Endothelial cell of umbilical vein (primary cell): ENCODE data around the gene DPP6. TPM values are rescaled to one million over a fixed set of nuclear protein-coding genes. Genes with fewer than 3 reads are reported as not detected.

Experiments used
- BruUV-seq: library from RNA; stranded (reverse); fragments of 400-500 nt; replicated peaks from 2 replicates; lab custom pipeline; 2021; lab: Mats Ljungman, UMichigan
- CTCF ChIA-PET: fragments of 300-600, 350-600 bp; sonication (Branson Sonifier 250); formaldehyde crosslinking; loops from one replicate; lab custom pipeline; 2021; ENCODE audit warnings: antibody characterized with exemption, inconsistent platforms; lab: Charles Lee
- POLR2A ChIA-PET: fragments of 300-600, 350-600 bp; sonication (Branson Sonifier 250); formaldehyde crosslinking; loops from one replicate; lab custom pipeline; 2021; ENCODE audit warnings: antibody characterized with exemption, inconsistent platforms; lab: Charles Lee
- DNase-seq: peaks from one replicate; pipeline ENCODE4 v3.0.0-alpha.2; 2011; ENCODE audit warnings: low read depth, low spot score
- FAIRE-seq: peaks from 2 replicates; lab custom pipeline; 2011; peaks lifted over from hg19 to GRCh38; lab: Jason Lieb, UNC
- H2AFZ ChIP-seq: 2 replicates; pipeline ENCODE4 v1.6.0; 2012; ENCODE audit warnings: low read depth, low read length, control low read depth, inconsistent platforms
- H3K27ac ChIP-seq: 2 replicates; pipeline ENCODE4 v1.5.1; 2011; ENCODE audit warnings: low read depth, mild to moderate bottlenecking, control low read depth, low read length, moderate library complexity; ENCODE audit not compliant: insufficient read depth
- H3K27me3 ChIP-seq, 2 experiments: 2 replicates each; pipeline versions ENCODE4 v1.6.0 to v1.6.1; 2011; ENCODE audit warnings: low read length in 2 of 2, mixed read lengths in 1 of 2; ENCODE audit not compliant: control insufficient read depth in 2 of 2, insufficient read depth in 2 of 2
- H3K36me3 ChIP-seq, 2 experiments: 2 replicates in 1 of 2; 3 replicates in 1 of 2; pipeline ENCODE4 v1.5.1; 2011; ENCODE audit warnings: low read length in 2 of 2, mild to moderate bottlenecking in 1 of 2, moderate library complexity in 1 of 2; ENCODE audit not compliant: control insufficient read depth in 2 of 2, insufficient read depth in 2 of 2; ENCODE audit errors: extremely low read depth in 1 of 2
- H3K4me1 ChIP-seq: 3 replicates; pipeline ENCODE4 v1.5.1; 2011; ENCODE audit warnings: mild to moderate bottlenecking, low read length; ENCODE audit not compliant: control insufficient read depth, insufficient read depth; ENCODE audit errors: extremely low read depth
- H3K4me2 ChIP-seq: 2 replicates; pipeline ENCODE4 v1.6.1; 2011; ENCODE audit warnings: low read length, control low read depth, mixed read lengths; ENCODE audit not compliant: insufficient read depth
- H3K4me3 ChIP-seq, 3 experiments: fragments of 200-600 bp in 1 of 3; sonication (generic), shearing (Covaris generic) in 1 of 3; replicated peaks in 1 of 3; 2 replicates each; pipeline ENCODE4 v1.5.1; 2011 to 2016; ENCODE audit warnings: control low read depth in 3 of 3, low read length in 3 of 3, mild to moderate bottlenecking in 2 of 3, inconsistent platforms in 1 of 3, low read depth in 1 of 3, moderate library complexity in 1 of 3; ENCODE audit not compliant: insufficient read depth in 1 of 3
- H3K79me2 ChIP-seq: 2 replicates; pipeline ENCODE4 v1.6.0; 2012; ENCODE audit warnings: low read length, inconsistent platforms; ENCODE audit not compliant: control insufficient read depth, insufficient read depth
- H3K9ac ChIP-seq: replicated peaks from 2 replicates; pipeline ENCODE3; 2011; ENCODE audit warnings: low read length, control low read depth; ENCODE audit not compliant: insufficient read depth; ENCODE audit errors: extremely low read depth
- H3K9me1 ChIP-seq: replicated peaks from 3 replicates; pipeline ENCODE4 v1.6.0; 2011; ENCODE audit warnings: mild to moderate bottlenecking, low read length; ENCODE audit not compliant: control insufficient read depth, insufficient read depth; ENCODE audit errors: extremely low read depth
- H3K9me3 ChIP-seq: replicated peaks from 2 replicates; pipeline ENCODE4 v1.5.1; 2012; ENCODE audit warnings: low read length, inconsistent platforms; ENCODE audit not compliant: control insufficient read depth, insufficient read depth
- H4K20me1 ChIP-seq: replicated peaks from 2 replicates; pipeline ENCODE3; 2011; ENCODE audit warnings: mild to moderate bottlenecking, low read length; ENCODE audit not compliant: control insufficient read depth, insufficient read depth; ENCODE audit errors: extremely low read depth
- CTCF ChIP-seq, 2 donors: IDR thresholded peaks; 1 replicate in 1 of 2; 2 replicates in 1 of 2; pipeline ENCODE4 v1.5.1; 2011; ENCODE audit warnings: low read length in 2 of 2, mild to moderate bottlenecking in 2 of 2, moderate library complexity in 2 of 2, control low read depth in 1 of 2, inconsistent platforms in 1 of 2, low read depth in 1 of 2; ENCODE audit not compliant: insufficient read depth in 1 of 2; ENCODE audit errors: extremely low read depth in 1 of 2
- EZH2 ChIP-seq: IDR thresholded peaks from 2 replicates; pipeline ENCODE4 v1.6.1; 2012; ENCODE audit warnings: borderline replicate concordance, low read depth, mild to moderate bottlenecking, moderate library complexity, low read length, inconsistent platforms; ENCODE audit not compliant: severe bottlenecking
- FOS ChIP-seq: IDR thresholded peaks from 2 replicates; pipeline ENCODE4 v1.6.1; 2011; ENCODE audit warnings: mild to moderate bottlenecking, low read length, moderate library complexity, borderline replicate concordance; ENCODE audit not compliant: insufficient read depth
- GATA2 ChIP-seq: IDR thresholded peaks from 2 replicates; pipeline ENCODE4 v1.7.0; 2011; ENCODE audit warnings: low read depth, mild to moderate bottlenecking, moderate library complexity, mixed read lengths, low read length; ENCODE audit not compliant: insufficient read length, insufficient read depth
- JUN ChIP-seq: IDR thresholded peaks from 2 replicates; pipeline ENCODE4 v1.6.1; 2011; ENCODE audit warnings: borderline replicate concordance, low read depth; ENCODE audit not compliant: insufficient read length, insufficient read depth
- MAX ChIP-seq: IDR thresholded peaks from 2 replicates; pipeline ENCODE4 v1.6.1; 2011; ENCODE audit not compliant: insufficient read depth, insufficient read length
- MYC ChIP-seq: IDR thresholded peaks from one replicate; pipeline ENCODE4 v1.6.1; 2011; ENCODE audit warnings: mild to moderate bottlenecking, low read depth, low read length
- POLR2A ChIP-seq: IDR thresholded peaks from 2 replicates; pipeline ENCODE4 v1.6.1; 2012; ENCODE audit warnings: low read depth, mild to moderate bottlenecking, control low read depth, low read length
- POLR2AphosphoS5 ChIP-seq: IDR thresholded peaks from 2 replicates; pipeline ENCODE4 v1.6.1; 2012; ENCODE audit warnings: low read depth, mild to moderate bottlenecking, control low read depth, low read length, moderate library complexity; ENCODE audit not compliant: insufficient read depth
- dilution Hi-C: fragments of 300-500 bp; cut with MboI; formaldehyde crosslinking; loops from one replicate; pipeline ENCODE4 v1.15.0; 2019; ENCODE audit warnings: low sequenced_read_pairs; ENCODE audit not compliant: extremely low pct_ligation_motif_present
- intact Hi-C: fragments of 100-400 bp; cut with micrococcal nuclease; formaldehyde crosslinking; loops from one replicate; pipeline ENCODE4 v1.10.0; 2022
- polyA plus RNA-seq, 4 experiments: library from polyadenylated mRNA; depleted of rRNA in 3 of 4; stranded (reverse) in 3 of 4; unstranded in 1 of 4; fragments of >200 nt; gene quantifications; 2 replicates each; pipeline versions ENCODE4 v1.2.1 to v1.2.3, GENCODE V29; 2011 to 2012; ENCODE audit warnings: missing spikeins in 1 of 4
- total RNA-seq: library from RNA; stranded (reverse); gene quantifications from 2 replicates; pipeline ENCODE4 v1.2.3, GENCODE V29; 2021

The DPP6 gene
- total and polyA plus RNA-seq, 2 donors (not counting 3 experiments of a cell fraction or from before 2014, with no cell fraction given), result not detected

GRCh38 chr7:154853727-154854095, 801.5 kb downstream of the DPP6 start:
- Histone ChIP-seq H3K9me3 (peaks cover 3% of the 10 kb centered on the region), H4K20me1 (no peaks in the 10 kb centered on the region), H3K9ac (no peak overlapping the region), H3K79me2 (no peaks in the 10 kb centered on the region), H3K4me1 (no peaks in the 10 kb centered on the region), H3K9me1 (no peaks in the 10 kb centered on the region), H3K36me3 (no peaks in the 10 kb centered on the region), H3K27me3 (no peaks in the 10 kb centered on the region), H3K4me2 (no peak overlapping the region), H3K27ac (no peak overlapping the region), H3K4me3 (no peak overlapping the region), H2AFZ (no peak overlapping the region)
- POLR2A ChIA-PET, result no interaction called here
- FAIRE-seq (no peak), DNase-seq (no peak)
- BruUV-seq, result no TSS peak
- CTCF ChIA-PET, result no interaction called here
- intact Hi-C loops (no loop called here), dilution Hi-C loops (no loop called here)
- no peak for TF ChIP-seq MAX
- TF ChIP-seq MYC, result no peak
- no peak for TF ChIP-seq EZH2
- no peak for TF ChIP-seq GATA2
- TF ChIP-seq POLR2A, result no peak
- no peak for TF ChIP-seq CTCF (IDR thresholded peaks at IDR 0.05; ENCODE audit: extremely low read depth in 1 of 2, insufficient read depth in 1 of 2, low read depth in 1 of 2, low read length in 2 of 2)
- TF ChIP-seq POLR2AphosphoS5, result no peak
- TF ChIP-seq FOS, result no peak
- TF ChIP-seq JUN, result no peak
